HG03025 (cell line): ENCODE results near the gene MICOS13.

ENCODE experiments used
- ATAC-seq: cut with Tn5 transposase; IDR thresholded peaks from one replicate; pipeline ENCODE4 v1.9.1; 2021; ENCODE audit warnings: mild to moderate bottlenecking, moderate library complexity; ENCODE audit not compliant: unreplicated experiment, low FRiP score

MICOS13 gene

GRCh38 chr19:5671600-5671999 lies 8.7 kb downstream of the MICOS13 start:
- ATAC-seq = no peak

- no peak for ATAC-seq
Measured at GRCh38 chr19:5669212-5669611, 11.1 kb downstream of the MICOS13 start.

- no peak for ATAC-seq
Measured at GRCh38 chr19:5667751-5668271, 12.5 kb downstream of the MICOS13 start.

- ATAC-seq = no peak
Measured at GRCh38 chr19:5666921-5667610, 13.2 kb downstream of the MICOS13 start.

GRCh38 chr19:5665781-5666513 lies 14.4 kb downstream of the MICOS13 start:
- no peak for ATAC-seq

GRCh38 chr19:5664515-5664914 lies 15.8 kb downstream of the MICOS13 start:
- ATAC-seq = no peak

- no peak for ATAC-seq
Measured at GRCh38 chr19:5663904-5664303, 16.4 kb downstream of the MICOS13 start.

GRCh38 chr19:5661483-5661882 lies 18.8 kb downstream of the MICOS13 start:
- no peak for ATAC-seq

- no peak for ATAC-seq
Measured at GRCh38 chr19:5655412-5655811, 24.9 kb downstream of the MICOS13 start.

GRCh38 chr19:5654931-5655330 lies 25.4 kb downstream of the MICOS13 start:
- no peak for ATAC-seq

GRCh38 chr19:5652261-5652660 lies 28.1 kb downstream of the MICOS13 start:
- ATAC-seq = no peak

GRCh38 chr19:5651361-5651760 lies 29.0 kb downstream of the MICOS13 start:
- no peak for ATAC-seq

- no peak for ATAC-seq
Measured at GRCh38 chr19:5648464-5648863, 31.9 kb downstream of the MICOS13 start.

- ATAC-seq = no peak
Measured at GRCh38 chr19:5646703-5647102, 33.6 kb downstream of the MICOS13 start.

- ATAC-seq = no peak
Measured at GRCh38 chr19:5645409-5645808, 34.9 kb downstream of the MICOS13 start.

GRCh38 chr19:5644037-5644436 lies 36.3 kb downstream of the MICOS13 start:
- ATAC-seq = no peak

GRCh38 chr19:5643060-5643459 lies 37.3 kb downstream of the MICOS13 start:
- ATAC-seq = no peak

GRCh38 chr19:5642204-5642603 lies 38.1 kb downstream of the MICOS13 start:
- ATAC-seq = no peak

GRCh38 chr19:5641171-5641570 lies 39.1 kb downstream of the MICOS13 start:
- ATAC-seq = no peak

- no peak for ATAC-seq
Measured at GRCh38 chr19:5637971-5638370, 42.3 kb downstream of the MICOS13 start.

- no peak for ATAC-seq
Measured at GRCh38 chr19:5635427-5635826, 44.9 kb downstream of the MICOS13 start.

- ATAC-seq = no peak
Measured at GRCh38 chr19:5632657-5633056, 47.7 kb downstream of the MICOS13 start.
